ENCODE results near the gene FOLR2. TPM values are rescaled to one million over a fixed set of nuclear protein-coding genes. Genes with fewer than 3 reads are reported as not detected.
"Not testable (repeated sequence)": the region's sequence is repeated elsewhere in the genome, so short reads cannot be mapped to it uniquely, and the experiment has no call there.

The FOLR2 gene
- total RNA-seq, 3 donors from 2014 or later, result 3.2 to 29.4 (median 13.8) TPM

DNA sequence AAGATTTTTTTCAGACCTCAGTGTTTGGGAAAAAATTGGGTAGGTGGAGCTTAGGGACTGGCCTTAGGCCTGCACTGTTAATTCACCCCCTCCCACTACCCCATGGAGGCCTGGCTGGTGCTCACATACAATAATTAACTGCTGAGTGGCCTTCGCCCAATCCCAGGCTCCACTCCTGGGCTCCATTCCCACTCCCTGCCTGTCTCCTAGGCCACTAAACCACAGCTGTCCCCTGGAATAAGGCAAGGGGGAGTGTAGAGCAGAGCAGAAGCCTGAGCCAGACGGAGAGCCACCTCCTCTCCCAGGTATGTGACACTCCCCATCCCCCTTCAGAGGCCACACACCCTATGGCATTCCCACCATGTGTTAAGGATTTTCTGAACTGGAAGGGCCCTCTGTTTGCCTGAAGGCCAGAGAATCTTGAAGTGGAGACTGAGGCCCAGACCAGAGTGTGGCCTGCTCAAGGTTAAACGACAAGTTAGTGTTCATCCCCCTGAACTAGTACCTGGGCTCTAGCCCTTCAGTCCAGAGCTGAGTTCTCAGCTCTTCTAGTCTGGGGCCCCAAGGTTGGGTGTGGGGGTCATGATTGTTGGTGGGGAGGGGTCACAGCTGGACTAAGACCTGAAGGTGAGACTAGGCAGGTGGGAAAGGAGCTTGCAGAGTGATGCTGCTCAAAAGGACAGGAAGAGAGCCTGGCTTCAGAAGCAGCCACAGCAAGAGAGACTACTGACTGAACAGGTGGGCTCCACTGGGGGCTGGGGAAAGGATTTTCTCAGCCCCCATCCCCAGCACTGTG lies 26.9 kb upstream of the FOLR2 start:
- DNase-seq (no peak), ATAC-seq (peak; percentile 58)
- Histone ChIP-seq H3K36me3 (ENCODE audit: low read depth) (no peaks in the 10 kb centered on the region), H3K4me1 (ENCODE audit: low read depth) (no peaks in the 10 kb centered on the region), H3K9me3 (no peaks in the 10 kb centered on the region), H3K4me3 (no peak overlapping the region)
- intact Hi-C loops (cut with DNase I, micrococcal nuclease), result no loop called here
- TF ChIP-seq, protein P1, sequence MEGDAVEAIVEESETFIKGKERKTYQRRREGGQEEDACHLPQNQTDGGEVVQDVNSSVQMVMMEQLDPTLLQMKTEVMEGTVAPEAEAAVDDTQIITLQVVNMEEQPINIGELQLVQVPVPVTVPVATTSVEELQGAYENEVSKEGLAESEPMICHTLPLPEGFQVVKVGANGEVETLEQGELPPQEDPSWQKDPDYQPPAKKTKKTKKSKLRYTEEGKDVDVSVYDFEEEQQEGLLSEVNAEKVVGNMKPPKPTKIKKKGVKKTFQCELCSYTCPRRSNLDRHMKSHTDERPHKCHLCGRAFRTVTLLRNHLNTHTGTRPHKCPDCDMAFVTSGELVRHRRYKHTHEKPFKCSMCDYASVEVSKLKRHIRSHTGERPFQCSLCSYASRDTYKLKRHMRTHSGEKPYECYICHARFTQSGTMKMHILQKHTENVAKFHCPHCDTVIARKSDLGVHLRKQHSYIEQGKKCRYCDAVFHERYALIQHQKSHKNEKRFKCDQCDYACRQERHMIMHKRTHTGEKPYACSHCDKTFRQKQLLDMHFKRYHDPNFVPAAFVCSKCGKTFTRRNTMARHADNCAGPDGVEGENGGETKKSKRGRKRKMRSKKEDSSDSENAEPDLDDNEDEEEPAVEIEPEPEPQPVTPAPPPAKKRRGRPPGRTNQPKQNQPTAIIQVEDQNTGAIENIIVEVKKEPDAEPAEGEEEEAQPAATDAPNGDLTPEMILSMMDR (IDR thresholded peaks at IDR 0.05), result no peak

DNA sequence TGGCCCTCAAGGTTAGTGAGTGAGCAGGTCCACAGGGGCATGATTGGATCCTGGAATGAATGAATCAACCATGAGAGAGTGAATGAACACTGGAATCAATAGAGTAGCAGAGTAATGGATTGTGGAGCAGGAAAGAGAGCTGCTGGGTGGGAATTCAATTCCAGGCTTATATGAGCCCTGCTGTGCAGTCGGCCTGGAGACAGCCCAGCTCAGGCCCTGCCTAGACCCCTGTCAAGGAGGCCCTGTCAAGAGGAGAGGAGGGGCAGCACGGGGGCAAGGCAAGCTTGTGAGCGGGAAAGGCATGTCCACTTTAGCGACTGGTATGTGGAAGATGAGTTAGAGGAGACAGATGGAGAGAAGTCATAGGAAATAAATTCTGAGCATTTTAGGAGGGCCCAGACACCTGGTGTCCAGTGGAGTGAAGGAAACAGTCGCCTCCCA lies 25.9 kb upstream of the FOLR2 start:
- TF ChIP-seq, protein P1 (IDR thresholded peaks at IDR 0.05), result no peak
- no peaks in the 10 kb centered on the region for H3K4me1 ChIP-seq (ENCODE audit: low read depth)
- DNase-seq (no peak), ATAC-seq (no peak)
- H3K4me3 ChIP-seq, result no peak overlapping the region
- H3K9me3 ChIP-seq, result no peaks in the 10 kb centered on the region
- H3K36me3 ChIP-seq (ENCODE audit: low read depth), result no peaks in the 10 kb centered on the region
- intact Hi-C loops (cut with DNase I, micrococcal nuclease), result no loop called here

DNA sequence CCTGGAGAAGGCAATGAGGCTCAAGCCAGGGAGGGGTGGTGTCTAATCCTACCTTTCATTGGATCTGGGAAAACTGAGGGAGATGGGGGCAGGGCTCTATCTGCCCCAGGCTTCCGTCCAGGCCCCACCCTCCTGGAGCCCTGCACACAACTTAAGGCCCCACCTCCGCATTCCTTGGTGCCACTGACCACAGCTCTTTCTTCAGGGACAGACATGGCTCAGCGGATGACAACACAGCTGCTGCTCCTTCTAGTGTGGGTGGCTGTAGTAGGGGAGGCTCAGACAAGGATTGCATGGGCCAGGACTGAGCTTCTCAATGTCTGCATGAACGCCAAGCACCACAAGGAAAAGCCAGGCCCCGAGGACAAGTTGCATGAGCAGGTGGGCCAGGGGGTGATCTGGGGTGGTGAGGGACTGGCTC lies 24.6 kb upstream of the FOLR2 start, which contains the start of gene FOLR1:
TSS of gene FOLR1 (plus strand) at position 180 of the 421 bp plus-strand sequence. CDS start at position 214, 34 bp downstream.
- Histone ChIP-seq H3K9me3 (no peaks in the 10 kb centered on the region), H3K4me3 (no peak within 1 kb of the TSS), H3K36me3 (ENCODE audit: low read depth) (no peaks in the 10 kb centered on the region), H3K4me1 (ENCODE audit: low read depth) (no peaks in the 10 kb centered on the region)
- ATAC-seq (peak; percentile 31), DNase-seq (no peak)
- intact Hi-C loops (cut with DNase I, micrococcal nuclease), result no loop called here
- TF ChIP-seq, protein P1 (IDR thresholded peaks at IDR 0.05), result no peak

DNA sequence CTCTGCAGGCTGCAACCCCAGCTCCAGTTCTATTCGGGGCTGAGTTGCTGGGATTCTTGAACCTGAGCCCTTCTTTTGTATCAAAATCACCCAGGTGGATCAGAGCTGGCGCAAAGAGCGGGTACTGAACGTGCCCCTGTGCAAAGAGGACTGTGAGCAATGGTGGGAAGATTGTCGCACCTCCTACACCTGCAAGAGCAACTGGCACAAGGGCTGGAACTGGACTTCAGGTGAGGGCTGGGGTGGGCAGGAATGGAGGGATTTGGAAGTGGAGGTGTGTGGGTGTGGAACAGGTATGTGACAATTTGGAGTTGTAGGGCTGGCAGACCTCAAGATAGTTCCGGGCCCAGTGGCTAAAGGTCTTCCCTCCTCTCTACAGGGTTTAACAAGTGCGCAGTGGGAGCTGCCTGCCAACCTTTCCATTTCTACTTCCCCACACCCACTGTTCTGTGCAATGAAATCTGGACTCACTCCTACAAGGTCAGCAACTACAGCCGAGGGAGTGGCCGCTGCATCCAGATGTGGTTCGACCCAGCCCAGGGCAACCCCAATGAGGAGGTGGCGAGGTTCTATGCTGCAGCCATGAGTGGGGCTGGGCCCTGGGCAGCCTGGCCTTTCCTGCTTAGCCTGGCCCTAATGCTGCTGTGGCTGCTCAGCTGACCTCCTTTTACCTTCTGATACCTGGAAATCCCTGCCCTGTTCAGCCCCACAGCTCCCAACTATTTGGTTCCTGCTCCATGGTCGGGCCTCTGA lies 20.9 kb upstream of the FOLR2 start:
- intact Hi-C loops (cut with DNase I, micrococcal nuclease), result no loop called here
- no peak for DNase-seq
- no peak overlapping the region for H3K4me3 ChIP-seq
- no peaks in the 10 kb centered on the region for H3K36me3 ChIP-seq (ENCODE audit: low read depth)
- TF ChIP-seq, protein P1 (IDR thresholded peaks at IDR 0.05), result no peak
- no peaks in the 10 kb centered on the region for H3K4me1 ChIP-seq (ENCODE audit: low read depth)
- peak; percentile 11 for ATAC-seq
- H3K9me3 ChIP-seq, result no peaks in the 10 kb centered on the region

DNA sequence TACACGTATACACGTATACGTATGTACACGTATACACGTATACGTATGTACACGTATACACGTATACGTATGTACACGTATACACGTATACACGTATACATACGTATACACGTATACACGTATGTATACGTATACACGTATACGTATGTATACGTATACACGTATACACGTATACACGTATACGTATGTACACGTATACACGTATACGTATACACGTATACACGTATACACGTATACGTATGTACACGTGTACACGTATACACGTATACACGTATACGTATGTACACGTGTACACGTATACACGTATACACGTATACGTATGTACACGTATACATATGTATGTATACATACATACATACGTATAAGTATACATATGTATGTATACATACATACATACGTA lies 15.1 kb upstream of the FOLR2 start:
- H3K36me3 ChIP-seq (ENCODE audit: low read depth); ATAC-seq; intact Hi-C loops (cut with DNase I, micrococcal nuclease); H3K4me1 ChIP-seq (ENCODE audit: low read depth); H3K4me3 ChIP-seq; H3K9me3 ChIP-seq; DNase-seq: not testable (repeated sequence)

DNA sequence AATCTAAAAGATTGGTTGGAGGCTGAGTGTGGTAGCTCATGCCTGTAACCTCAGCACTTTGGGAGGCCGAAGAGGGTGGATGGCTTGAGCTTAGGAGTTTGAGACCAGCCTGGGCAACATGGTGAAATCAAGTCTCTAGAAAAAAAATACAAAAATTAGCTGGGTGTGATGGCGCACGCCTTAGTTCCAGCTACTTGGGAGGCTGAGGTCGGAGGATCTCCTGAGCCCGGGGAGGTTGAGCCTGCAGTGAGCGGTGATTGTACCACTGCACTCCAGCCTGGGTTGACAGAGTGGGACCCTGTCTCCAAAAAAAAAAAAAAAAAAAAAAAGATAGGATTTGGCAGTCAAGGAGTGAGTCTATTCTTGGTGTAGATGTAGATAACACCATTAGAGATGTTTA lies 14.0 kb upstream of the FOLR2 start:
- no peak for DNase-seq
- no peaks in the 10 kb centered on the region for H3K4me1 ChIP-seq (ENCODE audit: low read depth)
- ATAC-seq, result no peak
- H3K4me3 ChIP-seq, result no peak overlapping the region
- no peaks in the 10 kb centered on the region for H3K36me3 ChIP-seq (ENCODE audit: low read depth)
- intact Hi-C loops (cut with DNase I, micrococcal nuclease), result no loop called here
- H3K9me3 ChIP-seq, result no peaks in the 10 kb centered on the region
- TF ChIP-seq, protein P1 (IDR thresholded peaks at IDR 0.05), result no peak
